SU-DHL-6 (cell line): ENCODE measurements around the gene RALGAPA1.

ENCODE experiments used
- H2AFZ ChIP-seq: fragments of 200-600 bp; sonication (generic); 2 replicates; pipeline ENCODE4 v1.6.1; 2014; ENCODE audit warnings: low read depth, mild to moderate bottlenecking, moderate library complexity, mixed read lengths, antibody characterized with exemption, low read length; ENCODE audit not compliant: severe bottlenecking
- H3F3A ChIP-seq: fragments of 200-600 bp; shearing (Covaris generic); 2 replicates; pipeline ENCODE4 v1.6.0; 2016; ENCODE audit warnings: antibody characterized with exemption, mild to moderate bottlenecking; ENCODE audit not compliant: insufficient read depth
- H3K27ac ChIP-seq: fragments of 200-600 bp; sonication (generic); 2 replicates; pipeline ENCODE4 v1.5.1; 2016; ENCODE audit warnings: low read depth, mild to moderate bottlenecking, low read length, moderate library complexity, mixed read lengths
- H3K27me3 ChIP-seq: fragments of 200-600 bp; sonication (generic), shearing (Covaris generic); 2 replicates; pipeline ENCODE4 v1.6.0; 2014; ENCODE audit warnings: mild to moderate bottlenecking, low read length
- H3K36me3 ChIP-seq: fragments of 200-600 bp; sonication (generic); 2 replicates; pipeline ENCODE4 v1.6.1; 2014; ENCODE audit warnings: mild to moderate bottlenecking, low read length, mixed read lengths
- H3K4me2 ChIP-seq: fragments of 300-600, 200-600 bp; shearing (Covaris generic), sonication (generic); 2 replicates; pipeline ENCODE4 v1.6.0; 2014; ENCODE audit warnings: low read length, low read depth, mild to moderate bottlenecking; ENCODE audit not compliant: poor library complexity, severe bottlenecking
- H3K4me3 ChIP-seq: fragments of 200-600 bp; sonication (generic); 2 replicates; pipeline ENCODE4 v1.5.1; 2014; ENCODE audit warnings: antibody characterized with exemption, low read length, mild to moderate bottlenecking, mixed read lengths; ENCODE audit not compliant: insufficient read depth, poor library complexity, severe bottlenecking
- H3K79me2 ChIP-seq: fragments of 200-600 bp; sonication (generic); 2 replicates; pipeline ENCODE4 v1.6.1; 2014; ENCODE audit warnings: mild to moderate bottlenecking, low read length, moderate library complexity; ENCODE audit not compliant: insufficient read depth
- H3K9ac ChIP-seq: fragments of 200-600 bp; sonication (generic); 2 replicates; pipeline ENCODE4 v1.7.0; 2014; ENCODE audit warnings: mild to moderate bottlenecking, low read length
- H3K9me2 ChIP-seq: fragments of 200-600 bp; sonication (generic); replicated peaks from 2 replicates; pipeline ENCODE4 v1.6.1; 2014; ENCODE audit warnings: low read length; ENCODE audit not compliant: insufficient read depth
- H3K9me3 ChIP-seq: fragments of 200-600 bp; sonication (generic); 2 replicates; pipeline ENCODE4 v1.6.1; 2014; ENCODE audit warnings: low read length, mixed read lengths; ENCODE audit not compliant: insufficient read depth
- H4K20me1 ChIP-seq: fragments of 200-600 bp; sonication (generic); 2 replicates; pipeline ENCODE4 v1.6.1; 2014; ENCODE audit warnings: low read depth, mild to moderate bottlenecking, antibody characterized with exemption, low read length, moderate library complexity, mixed read lengths
- CTCF ChIP-seq: fragments of 200-600 bp; sonication (generic); IDR thresholded peaks from one replicate; pipeline ENCODE4 v1.5.1; 2017; ENCODE audit warnings: antibody characterized with exemption, mild to moderate bottlenecking, low read length, moderate library complexity; ENCODE audit not compliant: insufficient read depth, poor library complexity, severe bottlenecking
- EZH2phosphoT487 ChIP-seq: fragments of 200-600 bp; sonication (generic), shearing (Covaris generic); conservative IDR thresholded peaks from 2 replicates; pipeline ENCODE4 v1.6.1; 2018; ENCODE audit warnings: mild to moderate bottlenecking, antibody characterized with exemption, low read length, moderate library complexity, mixed read lengths

Gene RALGAPA1

GRCh38 chr14:35533357-35534207 lies 275.5 kb downstream of the RALGAPA1 start, which contains the start of gene INSM2:
Gene INSM2 (plus strand): TSS chr14:35534164. CDS start chr14:35534253, 89 bp downstream.
- Histone ChIP-seq H3F3A (no peaks in the 10 kb centered on the region), H3K4me3 (peak within 1 kb of the TSS; percentile 91), H4K20me1 (no peaks in the 10 kb centered on the region), H3K4me2 (peak within 1 kb of the TSS; percentile 79), H3K27ac (no peak within 1 kb of the TSS), H3K9ac (peak within 1 kb of the TSS; percentile 63), H3K9me3 (no peaks in the 10 kb centered on the region), H3K36me3 (no peaks in the 10 kb centered on the region), H2AFZ (peak within 1 kb of the TSS; percentile 98), H3K79me2 (no peaks in the 10 kb centered on the region), H3K9me2 (no peaks in the 10 kb centered on the region), H3K27me3 (no peaks in the 10 kb centered on the region)
- TF ChIP-seq CTCF (no peak), EZH2phosphoT487 (no peak)

GRCh38 chr14:35532783-35533356 lies 276.2 kb downstream of the RALGAPA1 start:
- Histone ChIP-seq H3K27ac (no peak overlapping the region), H3K27me3 (no peaks in the 10 kb centered on the region), H3K79me2 (no peaks in the 10 kb centered on the region), H3K36me3 (no peaks in the 10 kb centered on the region), H2AFZ (peak overlapping the region; percentile 98), H3F3A (no peaks in the 10 kb centered on the region), H3K9ac (peak overlapping the region; percentile 63), H3K9me3 (no peaks in the 10 kb centered on the region), H4K20me1 (no peaks in the 10 kb centered on the region), H3K9me2 (no peaks in the 10 kb centered on the region), H3K4me2 (peak overlapping the region; percentile 79), H3K4me3 (peak overlapping the region; percentile 91)
- TF ChIP-seq EZH2phosphoT487: no peak
- TF ChIP-seq CTCF: no peak

- no peak overlapping the region for H3K27ac ChIP-seq
- TF ChIP-seq EZH2phosphoT487: no peak
- H3K9ac ChIP-seq: no peak overlapping the region
- H3K9me3 ChIP-seq: no peaks in the 10 kb centered on the region
- H3K4me2 ChIP-seq: no peak overlapping the region
- no peak overlapping the region for H2AFZ ChIP-seq
- no peaks in the 10 kb centered on the region for H3F3A ChIP-seq
- no peak overlapping the region for H3K4me3 ChIP-seq
- no peaks in the 10 kb centered on the region for H3K27me3 ChIP-seq
- no peaks in the 10 kb centered on the region for H3K79me2 ChIP-seq
- no peaks in the 10 kb centered on the region for H3K9me2 ChIP-seq
- H4K20me1 ChIP-seq: no peaks in the 10 kb centered on the region
- no peaks in the 10 kb centered on the region for H3K36me3 ChIP-seq
These were observed 276.9 kb downstream of the RALGAPA1 start for GRCh38 chr14:35531960-35532747.
